Activated T-cell treated with anti-CD3 and anti-CD28 coated beads for 48 hours (primary cell): ENCODE data around the gene PDE6G.

Experiments used
- DNase-seq: peaks from one replicate; pipeline ENCODE4 v3.0.0-alpha.2; 2020; ENCODE audit warnings: low read depth

The PDE6G gene

DNA sequence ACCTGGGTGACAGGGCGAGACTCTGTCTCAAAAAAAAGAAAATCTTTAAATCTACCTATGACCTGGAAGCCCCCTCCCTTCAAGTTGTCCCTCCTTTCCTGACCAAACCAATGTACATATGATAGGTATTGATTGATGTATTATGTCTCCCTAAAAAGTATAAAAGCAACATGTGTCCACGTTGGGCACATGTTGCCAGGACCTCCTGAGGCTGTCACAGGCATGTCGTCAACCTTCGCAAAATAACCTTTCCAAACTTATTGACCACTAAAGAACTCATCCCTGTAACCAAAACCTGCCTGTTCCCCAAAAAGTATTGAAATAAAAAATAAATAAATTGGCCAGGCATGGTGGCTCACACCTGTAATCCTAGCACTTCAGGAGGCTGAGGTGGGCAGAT lies 5.7 kb upstream of the PDE6G start:
- no peak for DNase-seq

DNA sequence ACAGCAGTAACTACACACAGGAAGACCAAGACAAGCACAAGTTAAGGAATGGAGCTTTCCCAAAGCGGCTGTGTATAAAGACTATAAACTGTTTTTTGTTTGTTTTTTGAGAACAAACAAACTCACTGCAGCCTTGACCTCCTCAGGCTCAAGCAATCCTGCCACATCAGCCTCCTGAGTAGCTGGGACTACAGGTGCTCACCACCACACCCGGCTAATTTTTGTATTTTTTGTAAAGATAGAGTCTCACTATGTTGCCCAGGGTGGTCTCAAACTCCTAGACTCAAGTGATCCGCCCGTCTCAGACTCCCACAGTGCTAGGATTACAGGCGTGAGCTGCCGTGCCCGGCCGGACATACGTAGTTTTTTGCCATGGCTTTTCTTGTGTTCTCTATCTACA lies 4.1 kb upstream of the PDE6G start:
- DNase-seq, result no peak

DNA sequence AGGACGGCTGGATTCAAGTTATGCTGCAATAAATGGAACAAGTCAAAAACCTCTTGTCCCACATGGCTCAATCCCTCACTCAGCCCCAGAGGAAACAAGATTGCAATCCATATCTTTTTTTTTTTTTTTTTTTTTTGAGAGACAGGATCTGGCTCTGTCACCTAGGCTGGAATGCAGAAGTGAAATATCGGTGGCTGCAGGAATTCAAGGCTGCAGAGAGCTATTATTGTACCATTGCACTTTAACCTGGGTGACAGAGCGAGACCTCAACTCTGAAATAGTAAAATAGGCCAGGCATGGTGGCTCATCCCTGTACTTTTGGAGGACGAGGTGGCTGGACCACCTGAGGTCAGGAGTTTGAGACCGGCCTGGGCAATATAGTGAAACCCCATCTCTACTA lies 2.7 kb upstream of the PDE6G start:
- DNase-seq, result no peak

DNA sequence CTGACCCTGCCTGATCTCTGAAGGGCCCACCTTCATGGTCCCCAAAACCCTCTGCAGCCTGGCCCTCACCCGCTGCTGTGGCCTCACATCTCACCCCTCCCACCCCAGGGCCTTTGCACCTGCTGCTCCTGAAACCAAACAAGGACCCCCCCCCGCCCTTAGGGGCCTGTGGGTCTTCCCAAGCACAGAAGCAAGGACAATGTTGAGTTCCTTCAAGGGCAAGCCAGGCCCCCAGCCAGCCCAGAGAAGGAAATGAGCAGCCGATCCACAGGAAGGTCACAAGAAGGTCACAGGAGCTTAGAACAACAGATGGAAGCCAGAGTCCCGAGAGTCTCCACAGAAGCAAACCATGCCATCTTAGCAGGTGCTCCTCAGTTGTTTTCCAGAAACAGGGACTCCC lies 493 bp upstream of the PDE6G start:
- DNase-seq, result no peak

DNA sequence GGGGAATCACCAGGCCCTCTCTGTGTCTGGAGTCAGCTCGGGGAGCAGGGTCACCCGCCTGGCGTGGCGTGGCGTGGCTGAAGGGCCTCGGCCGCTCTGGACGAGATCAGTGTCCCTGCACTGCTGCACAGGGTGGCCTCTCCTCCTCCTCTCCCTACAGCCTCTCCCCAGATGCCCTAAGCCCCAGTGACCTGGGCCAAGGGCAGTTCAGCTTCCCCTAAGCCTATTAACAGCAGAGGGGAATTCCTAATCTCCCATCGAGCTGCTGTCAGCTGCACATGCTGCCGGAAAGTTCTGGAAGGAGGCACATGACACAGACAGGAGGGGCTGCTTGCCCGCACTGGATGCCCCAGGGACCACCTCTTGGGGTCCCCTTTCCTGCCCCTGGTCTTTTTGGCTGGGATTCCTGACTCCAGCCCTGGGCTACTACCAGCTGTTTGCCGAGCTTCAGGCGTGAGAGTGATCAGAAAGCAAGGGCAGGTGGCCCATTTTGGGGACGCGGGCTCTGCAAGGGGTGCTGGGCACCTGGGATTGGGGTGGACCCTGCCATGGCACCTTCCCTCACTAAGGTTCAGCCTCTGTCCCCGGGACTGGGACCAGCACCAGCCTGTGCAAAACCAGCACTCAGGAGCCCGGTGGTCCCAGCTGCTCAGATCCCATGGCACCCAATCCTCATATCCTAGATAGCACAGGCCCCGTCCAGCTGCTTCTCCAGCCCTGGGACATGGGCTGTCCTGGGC lies 794 bp downstream of the PDE6G start:
- no peak for DNase-seq

DNA sequence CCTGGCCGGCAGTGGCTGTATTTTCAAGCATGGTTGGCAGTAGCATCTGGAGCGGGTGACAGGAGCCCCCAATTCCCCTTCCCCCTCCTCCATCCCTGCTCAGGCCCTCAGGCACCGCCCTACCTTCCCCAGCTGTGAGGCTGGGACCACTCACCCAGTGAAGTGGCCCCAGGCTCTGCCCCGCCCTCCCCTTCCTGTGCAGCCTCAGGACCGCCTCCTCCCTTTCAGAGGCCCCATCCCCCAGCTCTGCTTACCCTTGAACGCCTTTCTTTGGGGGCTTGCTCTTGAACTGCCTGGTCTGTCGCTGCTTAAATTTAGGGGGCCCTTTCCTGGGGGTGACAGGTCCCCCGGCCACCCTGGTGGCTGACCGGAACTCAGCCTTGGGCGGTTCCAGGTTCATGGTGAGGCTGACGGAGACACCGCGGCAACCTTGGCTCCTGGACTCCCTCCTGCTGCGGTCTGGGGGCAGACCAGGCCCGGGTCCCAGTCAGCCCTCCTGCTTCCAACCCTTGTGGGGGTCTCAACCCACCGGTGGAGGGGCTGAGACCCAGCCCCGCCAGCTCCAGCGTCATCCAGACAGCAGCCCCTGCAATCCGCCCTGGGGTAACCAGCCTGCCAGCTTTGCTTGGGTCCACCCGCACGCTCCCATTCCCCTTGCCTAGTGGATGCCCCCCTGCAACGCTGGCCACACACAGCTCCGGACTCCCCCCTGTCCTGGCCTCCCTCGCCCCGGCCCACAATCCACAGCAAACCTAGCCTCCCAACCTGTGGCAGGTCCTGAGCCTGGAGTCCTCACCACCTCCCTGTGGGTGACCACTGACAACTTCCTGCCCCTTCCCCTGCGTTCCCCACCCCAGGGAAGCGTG lies 3.2 kb downstream of the PDE6G start:
- no peak for DNase-seq

DNA sequence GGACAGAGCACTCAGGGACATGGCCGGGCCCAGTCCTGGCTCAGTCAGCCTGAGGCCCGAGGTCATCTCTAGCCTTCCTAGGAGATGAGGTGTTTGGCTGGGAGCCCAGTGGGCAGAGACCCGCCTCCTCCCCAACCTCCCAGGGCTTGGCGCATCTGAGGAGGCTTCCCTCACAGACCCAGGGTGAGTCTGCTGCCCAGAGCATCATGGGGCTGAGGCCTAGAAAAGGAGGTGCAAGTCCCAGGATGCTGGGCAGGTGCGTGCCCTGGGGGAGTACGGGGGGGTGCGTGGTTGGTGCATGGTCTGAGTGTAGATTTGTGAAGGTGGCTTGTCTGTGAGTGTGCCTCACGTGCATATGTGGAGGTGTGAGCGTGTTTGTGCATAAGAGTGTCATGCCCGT lies 4.7 kb downstream of the PDE6G start:
- DNase-seq, result no peak

DNA sequence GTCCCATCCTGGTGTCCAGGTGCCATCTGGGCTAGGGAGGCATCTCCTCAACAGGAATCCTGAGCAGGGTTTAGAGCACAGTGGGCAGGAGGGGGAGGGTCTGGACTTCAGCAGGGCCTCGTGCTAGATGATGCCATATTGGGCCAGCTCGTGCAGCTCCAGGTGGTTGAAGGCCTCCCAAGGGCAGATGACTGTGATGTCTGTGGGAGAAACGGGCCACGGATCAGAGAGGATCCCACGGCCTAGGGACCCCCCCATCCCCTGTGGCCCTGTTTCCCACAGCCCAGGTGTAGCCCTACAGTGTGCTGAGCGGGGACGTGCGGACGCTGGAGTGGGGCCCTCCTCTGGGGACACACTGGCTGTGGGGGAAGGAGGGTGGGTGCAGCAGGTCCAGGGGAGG lies 5.4 kb downstream of the PDE6G start:
- DNase-seq, result no peak

DNA sequence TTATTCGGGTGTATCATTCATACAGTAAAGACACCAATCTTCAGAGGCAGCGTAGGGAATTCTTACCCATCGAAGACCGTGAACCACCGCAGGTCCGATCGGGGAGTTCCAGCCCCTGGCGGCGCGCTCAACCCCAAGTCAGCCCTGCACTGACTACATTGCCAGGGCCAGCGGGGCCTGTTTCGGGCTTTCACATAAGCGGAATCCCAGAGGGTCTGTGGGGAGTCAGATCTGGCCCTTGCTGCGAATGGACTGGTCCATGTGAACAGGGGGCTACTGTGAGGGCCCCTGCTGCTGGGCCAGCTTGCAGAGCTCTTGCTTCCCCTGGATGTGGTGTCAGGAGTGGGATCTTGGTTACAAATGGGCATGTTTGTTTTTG lies 7.6 kb downstream of the PDE6G start:
- DNase-seq, result no peak

DNA sequence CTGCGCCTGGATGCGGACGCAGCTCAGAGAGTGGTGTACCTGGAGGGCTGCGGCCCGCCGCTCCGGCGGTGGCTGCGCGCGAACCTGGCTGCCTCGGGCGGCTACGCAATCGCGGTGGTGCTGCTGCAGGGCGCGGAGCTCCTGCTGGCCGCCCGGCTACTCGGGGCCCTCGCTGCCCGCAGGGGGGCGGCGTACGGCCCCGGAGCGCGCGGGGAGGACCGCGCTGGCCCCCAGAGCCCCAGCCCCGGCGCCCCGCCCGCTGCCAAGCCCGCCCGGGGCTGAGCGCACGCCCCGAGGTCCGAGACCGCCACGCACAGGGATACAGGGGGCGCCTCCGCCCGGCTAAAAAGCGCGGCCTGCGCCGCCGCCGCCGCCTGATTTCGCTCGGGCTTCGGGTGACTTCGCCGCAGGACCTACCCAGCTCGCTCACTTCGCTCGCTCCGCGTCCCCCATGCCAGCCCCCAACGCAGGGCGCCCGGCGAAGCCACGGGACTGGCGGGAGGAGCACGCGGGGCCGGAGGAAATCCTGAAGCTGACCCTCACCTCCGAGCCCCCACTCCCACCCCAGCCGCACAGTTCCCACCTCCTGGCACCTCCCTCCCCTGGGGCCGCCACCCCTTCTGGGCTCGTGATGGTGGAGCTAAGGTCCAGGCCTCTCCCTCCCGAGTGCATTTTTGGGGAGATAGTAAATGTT lies 8.2 kb downstream of the PDE6G start:
- no peak for DNase-seq

DNA sequence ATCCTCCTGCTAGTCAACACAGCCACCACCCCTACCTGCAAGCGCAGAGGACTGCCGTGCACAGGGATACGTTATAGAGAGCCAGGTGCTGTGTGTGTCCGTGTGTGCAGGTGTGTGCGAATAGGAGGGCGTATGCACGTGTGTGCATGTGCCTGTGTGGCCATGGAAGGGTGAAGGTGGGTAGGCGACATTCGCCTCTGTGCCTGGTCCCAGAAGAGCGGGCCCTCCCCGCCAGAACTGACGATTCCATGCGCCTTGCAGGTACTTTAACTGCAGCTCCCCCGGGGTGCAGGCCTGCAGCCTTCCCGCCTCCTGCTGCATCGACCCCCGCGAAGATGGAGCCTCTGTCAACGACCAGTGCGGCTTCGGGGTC lies 8.7 kb downstream of the PDE6G start:
- DNase-seq, result no peak

DNA sequence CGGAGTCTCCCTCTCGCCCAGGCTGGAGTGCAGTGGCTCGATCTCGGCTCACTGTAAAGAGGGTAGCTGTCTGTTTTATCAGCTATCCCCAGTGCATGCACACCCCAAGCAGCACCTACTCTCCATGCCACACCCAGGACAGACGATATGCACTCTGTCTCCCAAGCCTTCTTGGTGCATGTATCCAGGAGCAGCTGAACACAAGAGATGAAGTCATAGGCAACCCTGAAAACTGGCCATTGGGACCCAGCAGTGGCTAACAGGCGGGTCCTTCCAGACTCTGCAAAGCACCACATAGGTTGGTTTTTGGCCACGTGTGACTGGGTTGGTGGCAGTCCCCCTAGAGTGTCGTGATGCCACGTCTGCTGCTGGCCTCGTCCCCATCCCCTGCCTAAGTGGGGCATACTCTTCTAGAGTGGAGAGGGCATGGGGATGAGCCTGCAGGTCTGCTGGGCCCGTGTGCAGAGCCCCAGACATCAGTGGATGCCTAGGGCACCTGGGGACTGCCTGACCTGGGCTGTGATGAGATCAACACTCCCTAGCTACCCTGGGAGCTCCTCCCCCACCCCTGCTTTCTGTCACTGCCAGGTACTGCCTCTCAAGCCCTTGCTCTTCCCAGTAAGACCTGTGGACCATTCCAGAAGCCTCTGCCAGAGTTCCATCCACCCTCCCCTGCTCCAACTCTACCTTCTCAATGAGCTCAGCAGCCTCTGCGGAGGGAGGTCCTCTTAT lies 9.3 kb downstream of the PDE6G start:
- DNase-seq, result no peak

DNA sequence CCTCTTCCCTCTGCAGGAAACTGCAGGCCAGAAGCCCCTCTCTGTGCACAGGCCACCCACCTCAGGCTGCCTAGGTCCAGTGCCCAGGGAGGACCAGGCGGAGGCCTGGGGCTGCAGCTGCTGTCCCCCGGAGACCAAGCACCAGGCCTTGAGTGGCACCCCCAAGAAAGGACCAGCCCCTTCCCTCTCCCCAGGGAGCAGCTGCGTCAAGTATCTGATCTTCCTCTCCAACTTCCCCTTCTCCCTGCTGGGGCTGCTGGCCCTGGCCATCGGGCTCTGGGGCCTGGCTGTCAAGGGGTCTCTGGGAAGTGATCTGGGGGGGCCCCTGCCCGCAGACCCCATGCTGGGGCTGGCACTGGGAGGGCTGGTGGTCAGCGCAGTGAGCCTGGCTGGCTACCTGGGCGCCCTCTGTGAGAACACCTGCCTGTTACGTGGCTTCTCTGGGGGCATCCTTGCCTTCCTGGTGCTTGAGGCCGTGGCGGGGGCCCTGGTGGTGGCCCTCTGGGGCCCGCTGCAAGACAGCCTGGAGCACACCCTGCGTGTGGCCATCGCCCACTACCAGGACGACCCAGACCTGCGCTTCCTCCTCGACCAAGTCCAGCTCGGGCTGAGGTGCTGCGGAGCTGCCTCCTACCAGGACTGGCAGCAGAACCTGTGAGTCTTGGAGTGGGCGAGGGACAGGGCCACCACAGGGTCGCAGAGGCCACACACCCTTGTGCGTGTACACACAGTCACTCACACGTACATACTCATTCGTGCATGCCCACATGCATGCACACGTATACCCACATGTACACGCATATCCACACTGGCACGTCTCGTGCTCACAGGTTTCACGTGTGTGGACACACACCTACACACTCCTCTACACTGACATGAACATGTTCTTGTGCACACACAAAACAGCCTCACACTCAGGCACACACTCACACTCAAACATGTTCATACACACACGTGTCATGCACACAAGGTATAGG lies 11.1 kb downstream of the PDE6G start:
- no peak for DNase-seq

DNA sequence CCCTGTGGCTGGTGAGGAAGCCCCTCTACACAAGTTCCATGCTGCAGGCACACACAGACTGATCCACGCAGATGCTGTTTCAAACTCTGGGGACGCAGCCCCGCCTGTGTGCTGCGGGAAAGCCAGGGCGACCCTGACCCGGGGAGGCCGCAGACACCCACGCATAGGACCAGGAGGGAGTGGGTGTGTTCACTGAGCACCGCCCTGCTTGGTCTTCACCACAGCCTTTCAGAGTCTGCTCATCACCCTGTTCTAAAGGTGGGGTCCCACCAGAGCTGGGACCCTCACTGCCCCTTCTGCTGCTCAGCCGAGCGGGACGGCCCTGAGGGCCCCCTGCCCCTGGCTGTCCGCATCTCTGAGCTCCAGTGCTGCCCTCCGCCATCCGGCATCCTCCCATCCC lies 11.8 kb downstream of the PDE6G start:
- DNase-seq, result no peak

DNA sequence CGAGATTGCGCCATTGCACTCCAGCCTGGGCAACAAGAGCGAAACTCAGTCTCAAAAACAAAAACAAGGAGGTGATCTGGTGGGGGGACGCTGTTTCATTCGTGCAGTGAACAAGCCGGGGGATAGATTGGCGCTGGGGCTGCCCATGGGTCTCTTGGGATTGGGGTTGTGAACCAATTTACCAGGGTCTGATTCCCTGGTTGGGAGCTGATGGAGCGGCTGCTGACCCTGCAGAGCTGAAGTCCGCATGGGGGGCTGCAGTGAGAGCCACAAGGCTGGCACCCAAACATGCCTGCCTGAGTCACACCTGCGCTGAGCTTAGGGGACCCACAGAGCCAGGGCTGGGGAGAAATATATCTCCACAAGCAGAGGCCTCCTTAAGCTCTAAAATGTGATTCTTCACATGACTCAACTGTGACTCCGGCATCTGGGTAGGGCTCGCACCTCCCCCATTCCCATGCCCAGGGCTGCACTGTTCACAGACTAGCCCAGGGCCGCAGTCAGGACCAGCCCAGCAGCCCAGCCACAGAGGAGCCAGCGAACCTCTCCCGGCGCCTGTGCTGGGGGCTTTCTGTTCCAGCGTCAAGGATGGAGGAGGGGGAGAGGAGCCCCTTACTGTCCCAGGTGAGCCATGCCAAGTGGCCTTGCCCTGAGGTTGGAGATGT lies 14.4 kb downstream of the PDE6G start:
- no peak for DNase-seq

DNA sequence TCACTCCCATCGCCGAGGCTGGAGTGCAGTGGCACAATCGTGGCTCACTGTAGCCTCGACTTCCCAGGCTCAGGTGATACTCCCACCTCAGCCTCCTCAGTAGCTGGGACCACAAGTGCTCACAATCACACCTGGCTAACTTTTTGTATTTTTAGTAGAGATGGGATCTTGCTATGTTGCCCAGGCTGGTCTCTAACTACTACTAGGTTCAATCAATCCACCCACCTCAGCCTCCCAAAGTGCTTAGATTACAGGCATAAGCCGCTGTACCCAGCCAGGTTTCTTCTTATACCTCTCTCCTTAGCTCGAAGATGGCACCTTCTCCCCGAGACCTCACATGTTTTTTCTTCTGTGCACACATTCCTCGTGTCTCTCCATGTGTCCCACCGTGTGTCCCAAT lies 16.3 kb downstream of the PDE6G start:
- DNase-seq, result no peak

DNA sequence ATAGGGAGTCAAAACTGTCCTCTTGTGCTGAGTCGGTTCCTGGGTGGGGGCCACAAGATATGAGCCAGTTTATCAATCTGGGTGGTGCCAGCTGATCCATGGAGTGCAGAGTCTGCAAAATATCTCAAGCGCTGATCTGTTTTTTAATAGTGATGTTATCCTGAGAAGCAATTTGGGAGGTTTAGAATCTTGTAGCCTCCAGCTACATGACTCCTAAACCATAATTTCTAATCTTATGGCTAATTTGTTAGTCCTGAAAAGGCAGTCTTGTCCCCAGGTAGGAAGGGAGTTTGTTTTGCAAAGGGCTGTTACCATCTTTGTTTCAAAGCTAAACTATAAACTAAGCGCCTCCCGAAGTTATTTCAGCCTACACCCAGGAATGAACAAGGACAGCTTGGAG lies 17.7 kb downstream of the PDE6G start:
- no peak for DNase-seq

DNA sequence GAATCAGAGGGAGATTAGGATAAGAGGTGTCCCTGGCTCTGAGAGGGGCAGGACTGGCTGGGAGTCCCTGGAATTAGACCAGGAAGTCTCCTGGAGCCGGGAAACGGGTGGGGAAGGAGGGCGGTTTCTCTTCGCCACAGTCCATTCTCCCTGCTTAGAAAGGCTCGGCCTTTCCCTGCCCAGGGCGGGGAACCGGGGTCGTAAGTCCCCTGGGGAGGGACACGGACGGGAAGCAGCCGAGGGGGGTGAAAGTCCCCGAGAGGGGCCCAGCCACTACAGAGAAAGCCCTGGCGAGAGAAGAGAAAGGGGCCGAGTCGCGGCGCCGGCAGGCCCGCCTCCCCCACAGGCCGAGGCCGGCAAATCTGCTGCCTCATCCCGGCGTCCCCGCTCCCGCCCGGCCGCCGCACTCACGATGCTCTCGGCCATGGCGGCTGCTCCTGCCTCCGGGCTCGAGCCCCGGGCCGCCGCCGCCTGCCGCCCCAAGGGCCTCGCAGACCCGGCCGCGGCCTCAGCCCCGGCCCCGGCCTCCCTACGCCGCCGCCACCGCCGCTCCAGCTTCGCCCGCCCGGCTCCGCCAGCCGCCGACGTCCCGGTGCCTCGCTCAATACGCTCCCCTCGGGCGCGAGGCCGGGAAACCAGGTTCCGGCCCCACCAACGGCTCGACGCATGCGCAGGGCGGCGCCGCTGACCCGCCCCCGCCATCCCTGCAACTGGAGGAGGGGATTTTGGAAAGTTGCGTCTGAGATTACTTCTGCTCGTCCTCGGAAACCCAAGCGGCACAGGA lies 19.6 kb downstream of the PDE6G start, which contains the start of the genes NPLOC4 and TSPAN10:
Gene NPLOC4, minus strand, starts transcription at position 608 of the 784 bp plus-strand sequence. Its CDS starts 182 bp downstream, at position 426.
Gene TSPAN10, plus strand, starts transcription at position 692 of the 784 bp plus-strand sequence. CDS start 5,217 bp downstream, outside the sequence.
- DNase-seq, result peak; percentile 90

DNA sequence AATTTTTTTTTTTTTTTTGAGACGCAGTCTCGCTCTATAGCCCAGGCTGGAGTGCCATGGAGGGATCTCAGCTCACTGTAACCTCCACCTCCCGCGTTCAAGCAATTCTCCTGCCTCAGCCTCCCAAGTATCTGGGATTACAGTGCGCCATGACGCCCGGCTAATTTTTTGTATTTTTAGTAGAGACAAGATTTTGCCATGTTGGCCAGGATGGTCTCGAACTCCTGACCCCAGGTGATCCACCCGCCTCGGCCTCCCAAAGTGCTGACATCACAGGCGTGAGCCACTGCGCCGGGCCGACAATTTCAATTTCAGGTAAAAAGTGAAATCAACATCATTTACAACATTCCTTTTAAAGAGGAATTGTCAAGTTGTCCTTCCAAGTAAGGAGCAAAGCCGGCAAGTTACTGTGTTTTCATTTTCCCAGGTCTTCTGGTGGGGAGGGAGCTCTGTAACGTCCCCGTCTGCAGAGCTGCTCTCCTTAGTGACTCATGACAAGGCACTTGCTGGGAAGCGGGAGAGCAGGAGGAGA lies 20.3 kb downstream of the PDE6G start:
- DNase-seq, result no peak
